Right kidney (tissue), 1 donor: ENCODE measurements around the gene KRT28.
"Not testable (repeated sequence)": the region's sequence is repeated elsewhere in the genome, so short reads cannot be mapped to it uniquely, and the experiment has no call there.

Source experiments
- DNase-seq: peaks from one replicate; pipeline ENCODE4 v3.0.0-alpha.2; 2016

Gene KRT28

DNA sequence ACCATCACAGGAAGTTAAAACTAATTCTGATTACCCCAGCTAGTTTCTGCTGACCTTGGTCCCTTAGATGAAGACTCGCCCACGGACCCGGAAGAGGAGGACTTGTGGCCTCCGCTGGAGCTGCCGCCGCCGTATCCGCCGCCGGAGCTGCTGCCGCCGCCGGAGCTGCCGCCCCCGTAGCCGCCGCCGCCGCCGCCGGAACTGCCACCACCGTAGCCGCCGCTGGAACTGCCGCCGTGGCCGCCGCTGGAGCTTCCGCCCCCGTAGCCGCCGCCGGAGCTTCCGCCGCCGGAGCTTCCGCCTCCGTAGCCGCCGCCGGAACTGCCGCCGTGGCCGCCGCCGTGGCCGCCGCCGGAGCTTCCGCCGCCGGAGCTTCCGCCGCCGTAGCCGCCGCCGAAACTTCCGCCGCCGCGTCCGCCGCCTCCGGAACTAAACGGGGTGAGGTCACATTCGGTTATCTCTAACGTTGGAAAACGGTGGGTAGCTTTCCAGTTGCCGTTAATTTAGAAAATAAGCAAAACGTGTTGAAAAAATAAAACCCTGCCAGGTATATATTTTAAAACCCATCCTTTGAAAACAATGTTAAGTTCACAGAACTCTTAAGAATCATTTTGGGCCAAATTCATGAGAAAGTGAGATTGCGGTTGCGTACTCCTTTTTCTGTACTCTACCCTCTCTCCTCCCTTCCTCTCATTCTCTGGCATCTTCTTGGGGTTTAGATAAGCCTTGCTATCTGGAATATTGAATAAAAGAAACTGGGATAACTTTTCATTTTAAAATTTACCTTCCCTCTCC, 19.2 kb upstream of the KRT28 start:
- peak; percentile 56 for DNase-seq

DNA sequence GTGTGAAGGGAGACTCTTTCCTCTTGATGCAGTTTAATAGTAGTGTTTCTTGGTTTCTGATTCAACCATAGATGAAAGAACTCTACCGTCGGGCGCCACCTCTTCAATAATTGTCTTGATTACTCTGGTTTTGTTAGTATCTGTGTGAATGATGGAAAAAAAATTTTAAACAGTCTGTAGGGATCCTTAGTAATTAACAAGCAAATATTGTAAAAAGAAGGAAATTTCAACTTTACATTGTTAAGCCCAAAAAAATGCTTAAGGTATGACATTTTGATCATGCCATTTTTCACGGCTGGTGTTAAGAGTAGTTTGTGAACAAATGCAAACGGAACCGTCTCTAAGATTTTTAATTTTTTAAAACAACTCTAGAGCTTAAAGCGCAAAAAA, 18.6 kb upstream of the KRT28 start:
- DNase-seq = peak; percentile 11

DNA sequence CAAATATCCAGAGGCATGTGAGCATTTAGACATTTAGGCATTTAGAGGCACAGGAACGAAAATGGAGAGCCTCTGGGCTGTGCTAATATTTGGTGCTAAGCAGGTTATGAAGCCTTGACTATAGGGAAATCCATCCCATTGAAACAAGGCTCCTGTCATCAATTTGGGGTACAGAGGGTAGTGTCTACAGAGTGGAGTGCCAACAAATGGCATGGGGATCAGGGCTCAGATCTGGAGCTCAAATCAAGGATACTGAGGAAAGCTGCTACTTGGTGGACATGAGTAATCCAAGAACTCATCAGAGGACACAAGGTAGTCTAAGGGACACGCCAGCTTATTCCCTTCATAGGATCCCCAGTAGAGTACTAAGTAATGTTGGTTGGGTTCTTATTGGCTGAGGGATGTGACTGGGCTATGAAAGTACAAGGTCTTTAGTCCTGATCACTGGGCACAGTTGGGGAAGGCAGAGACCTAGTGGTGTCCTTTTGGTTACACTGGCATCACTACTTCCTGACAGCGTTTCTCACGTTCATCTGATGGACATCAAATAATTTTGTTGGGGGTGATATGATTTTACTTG, 17.4 kb upstream of the KRT28 start:
- DNase-seq = no peak

DNA sequence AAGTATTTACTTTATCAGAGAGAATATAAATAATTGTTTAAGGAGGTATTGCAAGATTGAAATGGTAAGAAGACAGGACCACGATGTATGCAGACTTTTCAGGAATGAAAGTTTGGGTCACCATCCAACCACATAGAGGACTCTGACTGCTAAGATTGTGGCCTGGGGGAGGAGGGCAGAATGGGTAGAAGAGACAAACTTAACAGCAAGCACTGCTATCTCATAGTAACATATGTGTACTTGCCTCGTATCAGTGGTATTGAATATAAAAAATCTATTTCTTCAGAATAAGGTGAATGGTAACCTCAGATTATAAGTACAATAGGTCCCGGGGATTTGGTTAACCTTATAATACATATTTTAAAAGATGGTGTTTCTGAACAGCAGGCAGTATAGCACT, 16.8 kb upstream of the KRT28 start:
- DNase-seq = no peak

DNA sequence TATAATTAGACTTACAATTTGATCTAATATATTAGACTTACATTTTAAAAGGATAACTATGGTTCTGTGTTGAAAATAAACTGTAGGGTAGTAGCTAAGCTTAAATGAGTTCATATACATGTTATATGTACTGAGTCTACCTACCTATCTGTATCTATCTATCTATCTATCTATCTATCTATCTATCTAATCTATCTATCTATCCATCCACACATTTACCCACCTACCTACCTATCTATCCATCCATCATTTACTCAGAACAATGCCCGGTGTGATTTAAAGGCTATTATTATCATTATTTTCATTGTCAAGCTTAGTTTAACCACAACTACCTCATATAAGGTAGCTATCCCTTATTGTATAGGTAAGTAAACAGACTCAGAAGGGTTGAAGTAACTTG, 15.6 kb upstream of the KRT28 start:
- DNase-seq = no peak

DNA sequence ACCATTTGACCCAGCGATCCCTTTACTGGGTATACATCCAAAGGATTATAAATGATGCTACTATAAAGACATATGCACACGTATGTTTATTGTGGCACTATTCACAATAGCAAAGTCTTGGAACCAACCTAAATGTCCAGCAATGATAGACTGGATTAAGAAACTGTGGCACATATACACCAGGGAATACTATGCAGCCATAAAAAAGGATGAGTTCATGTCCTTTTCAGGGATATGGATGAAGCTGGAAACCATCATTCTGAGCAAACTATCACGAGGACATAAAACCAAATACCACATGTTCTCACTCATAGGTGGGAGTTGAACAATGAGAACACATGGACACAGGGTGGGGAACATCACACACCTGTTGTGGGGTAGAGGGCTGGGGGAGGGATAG, 14.9 kb upstream of the KRT28 start:
- DNase-seq = not testable (repeated sequence)

DNA sequence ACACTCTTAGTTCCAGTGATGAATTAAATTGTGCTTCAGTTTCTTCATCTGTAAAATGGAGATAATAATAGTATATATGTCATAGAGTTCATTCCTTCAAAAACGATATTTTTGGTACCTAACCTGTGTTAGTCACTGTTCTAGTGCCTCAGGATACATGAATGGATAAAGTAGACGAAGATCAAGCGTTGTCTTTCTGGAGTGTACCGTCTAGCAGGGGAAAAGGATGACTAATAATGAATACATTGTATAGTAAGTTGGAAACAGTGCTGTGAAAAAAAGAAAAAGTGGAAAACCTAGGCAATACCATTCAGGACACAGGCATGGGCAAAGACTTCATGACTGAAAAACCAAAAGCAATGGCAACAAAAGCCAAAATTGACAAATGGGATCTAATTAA, 14.0 kb upstream of the KRT28 start:
- no peak for DNase-seq

DNA sequence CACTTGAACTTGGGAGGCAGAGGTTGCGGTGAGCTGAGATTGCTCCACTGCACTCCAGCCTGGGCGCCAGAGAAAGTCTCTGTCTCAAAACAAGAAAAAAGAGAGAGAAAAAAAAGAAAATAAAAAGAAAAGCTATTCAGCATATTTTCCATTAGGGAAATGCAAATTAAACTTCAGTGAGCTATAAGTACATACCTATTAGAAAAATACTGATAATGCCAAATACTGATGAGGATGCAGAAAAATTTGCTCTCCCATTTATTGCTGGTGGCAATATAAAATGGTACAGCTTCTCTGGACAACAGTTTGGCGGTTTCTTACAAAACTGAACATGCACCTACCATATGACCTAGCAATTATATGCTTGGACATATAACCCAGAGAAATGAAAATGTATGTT, 12.9 kb upstream of the KRT28 start:
- no peak for DNase-seq

DNA sequence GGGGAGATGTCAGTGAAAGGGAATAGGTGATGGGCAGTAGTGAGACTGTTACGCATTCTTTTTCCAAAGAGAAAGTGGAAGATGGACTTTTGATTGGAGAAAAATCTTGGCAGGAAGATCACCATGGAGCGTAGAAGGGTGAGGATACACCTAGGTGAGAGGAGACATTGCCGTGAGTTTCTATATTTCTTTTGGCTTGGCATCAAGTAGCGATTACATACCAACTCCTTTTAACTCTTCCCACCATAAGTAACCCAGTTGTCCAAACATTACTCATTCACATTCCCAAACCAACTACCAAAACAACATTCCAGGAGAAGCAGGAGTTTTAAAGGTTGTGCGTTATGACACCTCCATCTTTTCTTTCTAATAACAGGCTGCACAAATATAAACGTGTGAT, 10.7 kb upstream of the KRT28 start:
- DNase-seq = no peak

DNA sequence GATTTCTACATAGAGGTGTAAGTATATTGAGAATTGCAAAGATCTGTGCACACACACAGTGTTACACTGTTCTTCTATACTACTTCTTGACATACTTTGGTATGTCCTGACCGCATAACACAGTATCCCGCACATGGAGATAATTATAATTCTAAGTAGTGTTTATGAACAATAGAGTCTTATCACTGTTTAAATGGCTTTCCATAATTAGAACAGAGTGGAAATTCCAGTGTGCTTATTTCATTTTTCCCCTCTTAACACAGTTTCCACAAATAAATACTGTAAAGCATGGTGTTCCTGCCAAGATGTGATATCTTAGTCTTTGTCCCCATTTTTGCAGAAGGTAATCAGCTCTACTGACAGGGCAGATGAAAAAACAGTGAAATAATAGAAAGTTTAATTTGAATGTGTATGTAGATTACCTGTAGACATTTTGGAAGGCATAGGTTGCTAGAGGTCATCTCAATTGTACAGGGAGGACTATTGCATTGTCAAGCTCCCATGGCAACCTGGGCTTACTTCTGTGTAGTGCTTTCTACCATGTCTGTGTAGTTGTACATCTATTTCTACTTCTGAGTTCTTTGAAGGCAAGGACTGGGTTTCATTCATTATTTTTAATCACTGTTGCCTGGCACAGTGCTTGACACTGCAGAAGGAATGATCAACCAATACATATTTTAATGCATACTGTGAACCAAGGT, 10.1 kb upstream of the KRT28 start:
- no peak for DNase-seq

DNA sequence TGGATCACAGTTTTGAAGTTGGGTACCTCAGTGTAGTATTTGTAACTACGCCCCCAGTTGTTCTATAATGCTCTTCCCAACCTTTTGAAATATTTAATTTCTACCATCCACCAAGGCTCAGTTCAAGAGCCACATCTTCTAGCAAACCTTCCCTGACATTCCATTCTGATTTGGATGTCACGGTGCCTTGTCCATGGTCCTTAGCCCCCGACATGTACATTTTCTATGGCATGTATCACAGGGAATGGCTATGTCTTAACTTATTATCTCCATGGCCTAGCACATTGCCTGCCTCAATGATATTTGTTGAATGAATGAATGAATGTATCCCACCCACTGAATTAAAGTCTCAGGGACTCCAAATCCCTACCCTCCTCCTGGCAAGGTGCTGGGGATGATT, 6.4 kb upstream of the KRT28 start:
- no peak for DNase-seq

DNA sequence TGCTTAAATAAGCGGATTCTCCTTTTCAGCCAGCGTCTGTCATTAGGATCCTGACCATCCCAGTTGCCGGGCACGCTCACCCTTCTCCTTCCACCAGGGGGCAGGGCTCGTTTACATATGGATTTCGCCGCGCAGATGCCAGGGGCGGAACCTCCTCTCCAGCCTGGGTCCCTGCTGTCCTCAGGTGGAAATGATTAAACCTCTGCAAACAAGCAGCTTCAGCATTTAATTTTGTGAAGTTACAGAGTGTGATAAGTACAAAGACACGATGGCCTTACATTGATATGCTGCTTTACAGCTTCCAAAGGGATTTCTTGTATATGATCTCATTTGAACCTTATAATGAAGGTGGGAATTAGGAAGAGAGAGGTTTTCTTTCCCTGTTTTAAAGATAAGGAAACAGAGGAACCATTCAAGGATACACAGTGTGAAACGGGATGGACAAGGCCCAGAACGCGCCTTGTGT, 3.9 kb upstream of the KRT28 start:
- DNase-seq = peak; percentile 44

DNA sequence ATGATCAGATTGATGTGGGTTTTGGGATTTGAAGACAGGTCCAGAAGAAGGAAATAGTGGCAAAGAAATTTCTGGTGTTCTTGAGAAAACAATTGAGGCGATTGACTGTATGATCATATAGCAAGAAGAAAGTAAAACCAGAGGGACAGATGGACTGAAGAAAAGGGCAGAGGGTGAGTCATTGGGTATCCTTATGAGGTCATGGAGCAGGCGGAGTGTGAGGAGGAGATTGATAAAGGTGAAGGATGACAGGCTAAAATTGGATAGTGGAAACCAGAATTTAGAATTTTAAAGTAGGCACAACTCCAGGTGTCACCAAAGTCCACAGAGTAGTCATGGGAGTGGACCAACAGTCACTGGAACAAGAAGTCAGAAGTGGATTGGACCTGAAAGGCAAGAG, 1.4 kb upstream of the KRT28 start:
- DNase-seq = no peak

DNA sequence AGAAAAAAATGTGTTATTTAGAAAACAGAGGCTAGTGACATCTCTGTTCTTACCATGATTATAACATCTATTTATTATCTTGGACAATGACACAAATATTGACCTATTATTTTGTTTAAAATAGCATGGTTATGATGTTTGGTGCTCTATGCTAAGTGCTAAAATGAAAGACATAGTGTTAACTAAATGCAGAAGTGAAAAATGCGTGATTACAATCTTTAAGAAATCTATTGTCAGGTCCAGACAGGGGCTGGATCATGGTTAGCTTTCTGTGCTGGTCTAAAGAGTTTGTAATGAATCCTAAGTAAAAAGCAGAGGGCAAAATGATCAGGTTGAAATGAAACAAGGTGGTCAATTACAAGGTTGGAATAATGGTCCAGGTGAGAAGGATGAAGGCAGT, 622 bp upstream of the KRT28 start:
- no peak for DNase-seq

DNA sequence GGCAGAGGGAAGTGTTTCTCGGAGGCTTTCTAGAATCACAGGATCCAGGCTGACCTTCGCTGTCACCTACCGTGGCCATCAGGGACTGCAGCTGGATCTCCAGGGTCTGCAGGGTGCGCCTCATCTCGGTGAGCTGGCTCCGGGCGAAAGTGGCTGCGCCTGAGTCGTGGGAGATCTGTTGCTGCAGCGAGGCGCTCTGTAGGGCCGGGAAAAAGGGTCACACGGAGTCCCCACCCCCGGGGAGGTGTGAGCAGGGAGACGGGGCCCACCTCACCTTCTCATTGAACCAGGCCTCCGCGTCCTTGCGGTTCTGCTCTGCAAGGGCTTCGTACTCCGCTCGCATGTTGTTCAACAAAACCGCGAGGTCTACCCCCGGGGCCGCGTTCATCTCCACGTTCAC, 2.9 kb downstream of the KRT28 start:
- DNase-seq = no peak

DNA sequence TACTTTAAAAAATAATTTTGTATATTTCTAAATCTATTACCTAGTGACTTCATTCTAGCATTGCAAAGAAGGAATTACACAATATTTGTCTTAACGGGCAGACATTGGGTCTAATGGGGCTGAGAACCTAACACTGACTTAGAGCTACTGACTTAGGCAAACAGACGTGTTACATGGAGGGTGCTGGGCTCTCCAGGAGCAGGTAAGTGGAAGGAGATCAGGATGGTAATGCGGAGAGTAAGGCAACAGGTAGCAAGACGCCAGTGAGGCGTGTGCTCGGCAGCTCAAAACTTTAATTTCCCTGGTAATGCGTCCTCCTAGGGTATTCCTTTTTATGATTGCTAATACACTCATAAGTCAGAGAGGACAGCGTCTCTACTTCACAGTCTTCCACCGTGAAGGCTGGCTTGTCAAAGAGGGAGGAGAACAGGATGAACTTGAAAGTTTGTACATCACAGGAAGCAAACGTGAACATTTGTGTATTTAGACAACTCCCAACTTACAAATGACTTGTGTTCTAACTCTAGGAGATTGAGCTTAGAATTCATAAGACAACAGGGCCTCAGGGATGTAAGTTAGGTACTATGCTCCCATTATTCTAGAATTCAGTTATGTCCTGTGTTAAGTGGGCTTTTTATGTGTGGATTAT, 4.6 kb downstream of the KRT28 start:
- no peak for DNase-seq

DNA sequence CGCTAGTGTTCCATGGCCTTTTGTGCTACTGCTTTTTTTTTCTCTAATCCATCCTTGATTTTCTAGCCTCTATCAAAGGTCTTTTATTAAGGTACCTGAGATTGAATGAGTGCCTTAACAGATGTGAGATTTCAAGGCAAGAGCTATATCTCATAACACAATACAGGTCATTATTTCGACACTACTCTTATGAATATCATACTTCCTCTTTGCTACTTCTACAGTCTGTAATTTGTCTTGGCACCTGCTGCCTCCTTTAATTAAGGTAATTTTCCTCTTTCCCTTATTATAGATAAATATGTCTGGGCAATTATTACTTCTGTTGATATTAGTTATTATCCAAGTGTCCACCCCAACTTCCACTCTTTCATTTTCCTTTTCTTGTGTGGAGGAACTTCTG, 5.3 kb downstream of the KRT28 start:
- DNase-seq = no peak

DNA sequence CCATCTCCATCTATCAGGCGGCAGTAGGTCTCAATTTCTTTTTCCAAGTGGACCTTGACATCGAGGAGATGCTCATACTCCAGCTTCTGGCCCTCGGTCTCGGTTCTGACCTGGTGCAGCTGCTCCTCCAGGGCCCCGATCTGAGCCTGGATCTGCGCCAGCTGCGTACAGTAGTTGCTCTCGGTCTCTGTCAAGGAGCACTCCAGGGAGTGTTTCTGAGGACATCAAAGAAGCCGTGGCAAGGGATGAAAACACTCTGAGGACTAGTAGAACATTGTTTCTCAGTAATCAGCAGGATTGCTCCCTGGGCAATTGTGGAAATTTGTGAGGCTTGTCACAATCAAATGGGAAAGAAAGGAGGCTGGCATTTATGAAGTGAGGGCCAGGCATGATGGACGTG, 5.9 kb downstream of the KRT28 start:
- no peak for DNase-seq

DNA sequence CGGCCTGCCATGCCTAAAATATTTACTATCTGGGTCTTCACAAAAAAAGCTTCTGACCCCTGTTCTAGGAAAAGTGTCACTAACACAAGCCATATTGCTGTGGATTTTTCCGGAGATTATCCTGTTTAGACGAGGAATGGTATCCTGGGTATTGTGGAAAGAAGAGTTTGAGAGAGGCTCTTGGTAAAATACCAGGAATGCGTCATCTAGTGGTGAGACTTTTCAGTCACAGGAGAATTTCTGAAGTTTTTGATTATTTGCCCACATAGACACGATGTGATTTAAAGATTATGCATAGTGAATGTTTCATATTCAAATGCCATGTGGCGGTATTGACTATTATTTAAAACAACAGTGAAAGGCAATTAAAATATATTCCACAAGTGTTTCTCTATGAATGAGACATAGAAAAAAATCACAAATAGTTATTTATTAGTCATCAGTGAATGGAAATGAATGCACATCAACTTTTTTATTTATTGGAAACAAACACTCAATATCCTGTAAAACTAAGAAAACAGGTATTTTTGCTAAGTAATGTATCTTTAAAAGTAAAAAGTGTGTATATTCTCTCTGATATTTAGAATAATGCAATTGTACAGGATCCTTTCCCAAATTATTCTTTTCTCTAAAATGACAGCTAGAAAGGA, 7.8 kb downstream of the KRT28 start:
- no peak for DNase-seq

DNA sequence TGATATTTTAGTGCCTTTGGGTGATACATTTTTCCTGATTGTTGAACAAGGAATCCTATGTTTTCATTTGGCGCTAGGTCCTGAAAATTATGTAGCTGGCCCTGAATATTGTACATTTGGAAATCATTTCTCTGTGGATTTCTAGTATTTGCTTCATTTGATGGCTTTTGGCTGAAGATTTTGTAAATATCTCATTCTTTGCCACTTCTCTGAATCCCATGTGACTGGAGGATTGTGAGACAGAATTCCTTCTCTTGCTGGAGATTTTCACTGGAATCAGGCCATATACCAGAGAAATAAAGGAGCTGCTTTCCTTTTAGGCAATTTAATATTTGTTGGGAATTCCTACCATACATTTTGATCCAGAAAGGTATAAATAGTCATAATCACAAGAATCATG, 8.6 kb downstream of the KRT28 start:
- DNase-seq = no peak

DNA sequence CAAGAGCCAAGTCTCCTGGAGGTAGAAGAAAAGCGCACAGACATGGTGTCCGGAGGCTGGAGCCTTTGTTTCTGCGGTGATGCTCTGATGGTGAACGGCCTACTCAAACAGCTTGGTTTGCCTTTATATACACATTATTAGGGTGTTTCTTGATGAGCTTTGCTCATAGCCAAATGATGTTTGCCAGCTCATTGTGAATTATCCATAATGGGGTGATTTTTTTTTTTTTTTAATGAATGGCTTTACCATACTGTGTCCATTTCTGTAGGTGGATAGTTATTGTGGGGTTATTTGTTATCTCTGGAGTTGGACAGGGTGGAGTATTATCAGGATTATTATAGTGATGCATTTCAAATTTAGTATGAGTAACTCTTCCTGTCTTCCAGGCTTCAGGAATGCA, 17.3 kb downstream of the KRT28 start, which contains the start of gene KRT27:
Gene KRT27, minus strand, starts transcription at position 101 of the 400 bp plus-strand sequence. Its CDS starts 57 bp downstream, at position 44.
- no peak for DNase-seq

DNA sequence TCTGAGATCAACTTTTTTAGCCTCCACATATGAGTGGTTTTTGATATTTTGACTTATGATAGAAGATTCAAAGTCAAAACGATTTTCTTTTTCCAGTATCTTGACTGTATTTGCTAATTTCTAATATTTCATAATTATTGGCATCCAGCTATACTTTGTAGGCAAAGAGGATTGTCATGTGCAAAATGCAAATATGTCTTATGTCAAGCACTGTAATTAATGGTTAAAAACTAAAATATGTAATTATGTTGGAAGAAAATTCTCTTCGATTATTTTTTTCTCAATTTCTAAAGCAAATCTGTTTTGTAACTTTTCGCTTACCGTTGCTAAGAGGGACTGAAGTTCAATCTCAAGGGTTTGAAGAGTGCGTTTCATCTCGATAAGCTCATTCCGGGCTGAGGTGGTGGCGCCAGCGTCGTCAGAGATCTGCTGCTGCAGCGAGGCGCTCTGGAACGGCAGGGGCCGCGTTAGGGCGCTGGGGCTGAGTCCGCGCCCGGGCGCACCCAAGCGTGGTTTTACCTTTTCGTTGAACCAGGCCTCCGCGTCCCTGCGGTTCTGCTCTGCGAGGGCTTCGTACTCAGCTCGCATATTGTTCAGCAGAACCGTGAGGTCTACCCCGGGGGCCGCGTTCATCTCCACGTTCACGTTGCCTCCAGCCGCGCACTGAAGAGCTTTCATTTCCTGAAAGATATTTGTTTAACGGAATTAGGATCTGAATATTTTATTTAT, 20.4 kb downstream of the KRT28 start:
- peak; percentile 47 for DNase-seq
